Stomach (tissue), 9 donors: ENCODE measurements around the gene GH2. TPM values are rescaled to one million over a fixed set of nuclear protein-coding genes. Genes with fewer than 3 reads are reported as not detected.
"Not testable (repeated sequence)": the region's sequence is repeated elsewhere in the genome, so short reads cannot be mapped to it uniquely, and the experiment has no call there.

Source experiments
- DNase-seq, 2 donors: peaks; one replicate each; pipeline versions ENCODE4 v3.0.0 to v3.0.0-alpha.2; 2013 to 2019
- H3K27ac ChIP-seq, 5 donors: fragments of 200-600 bp in 4 of 5; sonication (generic) in 4 of 5; one replicate each; pipeline ENCODE4 v1.5.1; 2013 to 2019; ENCODE audit warnings: mild to moderate bottlenecking in 1 of 5, moderate library complexity in 1 of 5
- H3K27me3 ChIP-seq, 3 donors: fragments of 200-600 bp; sonication (generic); one replicate each; pipeline ENCODE4 v1.5.1; 2017 to 2019; ENCODE audit warnings: mixed run types in 1 of 3
- H3K36me3 ChIP-seq, 4 donors: fragments of 200-600 bp; sonication (generic); 1 replicate in 3 of 4; 2 replicates in 1 of 4; pipeline ENCODE4 v1.5.1; 2016 to 2019
- H3K4me1 ChIP-seq, 4 donors: fragments of 200-600 bp; sonication (generic); one replicate each; pipeline ENCODE4 v1.5.1; 2016 to 2019
- H3K4me3 ChIP-seq, 4 donors: fragments of 200-600 bp; sonication (generic) in 3 of 4; one replicate each; pipeline ENCODE4 v1.5.1; 2016 to 2019; ENCODE audit warnings: mild to moderate bottlenecking in 1 of 4
- H3K9me3 ChIP-seq, 4 donors: fragments of 200-600 bp; sonication (generic); one replicate each; pipeline ENCODE4 v1.5.1; 2016 to 2019
- CTCF ChIP-seq, 7 experiments: fragments of 450-650 bp in 4 of 7; fragments of 200-600 bp in 3 of 7; sonication (generic) in 3 of 7; IDR thresholded peaks; one replicate each; pipeline ENCODE4 v1.5.1; 2016 to 2019; ENCODE audit warnings: antibody characterized with exemption in 7 of 7, control low read depth in 2 of 7, mild to moderate bottlenecking in 1 of 7
- EP300 ChIP-seq: sonication (generic); formaldehyde crosslinking; IDR thresholded peaks from one replicate; pipeline ENCODE4 v1.6.1; 2017; ENCODE audit warnings: antibody characterized with exemption
- POLR2A ChIP-seq, 4 donors: fragments of 450-650 bp; IDR thresholded peaks; one replicate each; pipeline ENCODE4 v1.6.1; 2016; ENCODE audit warnings: antibody characterized with exemption in 4 of 4, control low read depth in 2 of 4, mild to moderate bottlenecking in 1 of 4, moderate library complexity in 1 of 4
- POLR2AphosphoS5 ChIP-seq, 3 donors: sonication (generic); formaldehyde crosslinking; IDR thresholded peaks; one replicate each; pipeline ENCODE4 v1.6.1; 2016; ENCODE audit warnings: antibody characterized with exemption in 3 of 3
- WGBS, 5 donors: extraction: QIAGEN DNeasy Blood & Tissue Kit in 3 of 5; methylation state at CpG; one replicate each; pipeline versions ENCODE4 v1.1.5 to v1.1.7; 2013 to 2018; 5-methylcytosine and 5-hydroxymethylcytosine counted together
- intact Hi-C: fragments of 100-400 bp; cut with DNase I; formaldehyde crosslinking; loops from one replicate; pipeline ENCODE4 v1.15.1; 2023; ENCODE audit warnings: low total_unique reads
- polyA plus RNA-seq, 3 donors: library from polyadenylated mRNA; stranded (reverse); fragments of 200-250 nt; gene quantifications; one replicate each; pipeline ENCODE4 v1.2.3, GENCODE V29; 2013
- total RNA-seq, 5 donors: library from RNA; depleted of rRNA; stranded (reverse); fragments of >200 nt; gene quantifications; one replicate each; pipeline versions ENCODE4 v1.1.0 to v1.2.3, GENCODE V29; 2014 to 2016
- donor health status: healthy with polysubstance abuse.
- donor health status: Bipolar disorder and iron deficiency.
- donor health status: healthy.

Gene GH2
- total and polyA plus RNA-seq, 8 donors, result not detected

- TF ChIP-seq EP300 (no peak), POLR2AphosphoS5 (IDR thresholded peaks at IDR 0.05) (no peak), POLR2A (IDR thresholded peaks at IDR 0.05) (no peak), CTCF (IDR thresholded peaks at IDR 0.05) (no peak)
- no peak for DNase-seq
- Histone ChIP-seq H3K27ac (no peak overlapping the region), H3K4me1 (peaks cover 0 to 4% (median 0%) of the 10 kb centered on the region in 4 donors), H3K27me3 (peaks cover 0 to 19% (median 3%) of the 10 kb centered on the region in 3 donors), H3K9me3 (no peaks in the 10 kb centered on the region), H3K36me3 (no peaks in the 10 kb centered on the region), H3K4me3 (no peak overlapping the region)
- 40 to 61% (median 51%) methylated on average over 7 to 10 of the region's 10 CpGs for WGBS, 5 donors
- intact Hi-C loops, result loop anchor here (10.0 kb wide), 1 partner anchor 216 kb away; the partner anchor contains the start of gene ERN1
These were observed 36.6 kb upstream of the GH2 start for GRCh38 chr17:63918305-63918704.

- Histone ChIP-seq H3K4me3 (no peak overlapping the region), H3K27ac (no peak overlapping the region), H3K9me3 (no peaks in the 10 kb centered on the region), H3K36me3 (no peaks in the 10 kb centered on the region), H3K27me3 (peaks cover 0 to 19% (median 3%) of the 10 kb centered on the region in 3 donors), H3K4me1 (peaks cover 0 to 4% (median 0%) of the 10 kb centered on the region in 4 donors)
- intact Hi-C loops, result loop anchor here (10.0 kb wide), 1 partner anchor 217 kb away; the partner anchor contains the start of gene ERN1
- 69 to 88% (median 72%) methylated on average over 9 to 13 of the region's 13 CpGs for WGBS, 5 donors
- TF ChIP-seq EP300 (no peak), CTCF (IDR thresholded peaks at IDR 0.05) (no peak)
- no peak for DNase-seq
These were observed 35.9 kb upstream of the GH2 start for GRCh38 chr17:63917646-63918045.

GRCh38 chr17:63917206-63917605 lies 35.5 kb upstream of the GH2 start:
- H3K9me3 ChIP-seq, H3K4me3 ChIP-seq, H3K36me3 ChIP-seq, H3K27ac ChIP-seq, DNase-seq, H3K4me1 ChIP-seq: not testable (repeated sequence)
- 86 to 92% (median 90%) methylated on average over 8 to 11 of the region's 11 CpGs for WGBS, 5 donors
- peaks cover 0 to 19% (median 3%) of the 10 kb centered on the region in 3 donors for H3K27me3 ChIP-seq
- intact Hi-C loops, result loop anchor here (10.0 kb wide), 1 partner anchor 218 kb away; the partner anchor contains the start of gene ERN1

- intact Hi-C loops, result loop anchor here (10.0 kb wide), 1 partner anchor 218 kb away; the partner anchor contains the start of gene ERN1
- no peak for DNase-seq
- WGBS, 5 donors, result 73 to 85% (median 82%) methylated on average over 11 to 12 of the region's 12 CpGs
These were observed 34.9 kb upstream of the GH2 start for GRCh38 chr17:63916566-63917185.

GRCh38 chr17:63915753-63916152 lies 34.0 kb upstream of the GH2 start:
- H3K4me1 ChIP-seq, H3K9me3 ChIP-seq, H3K36me3 ChIP-seq, DNase-seq, H3K27ac ChIP-seq, H3K4me3 ChIP-seq: not testable (repeated sequence)
- peaks cover 0 to 30% (median 3%) of the 10 kb centered on the region in 3 donors for H3K27me3 ChIP-seq
- 64 to 79% (median 73%) methylated on average over 10 of the region's 10 CpGs for WGBS, 5 donors
- intact Hi-C loops, result loop anchor here (10.0 kb wide), 1 partner anchor 219 kb away; the partner anchor contains the start of gene ERN1

More at GRCh38 chr17:63916566-63917185, 34.9 kb upstream of the GH2 start:
- Histone ChIP-seq H3K36me3 (no peaks in the 10 kb centered on the region), H3K27ac (no peak overlapping the region), H3K9me3 (no peaks in the 10 kb centered on the region), H3K4me1 (peaks cover 0 to 4% (median 0%) of the 10 kb centered on the region in 4 donors), H3K27me3 (peaks cover 0 to 20% (median 3%) of the 10 kb centered on the region in 3 donors), H3K4me3 (no peak overlapping the region)
- TF ChIP-seq POLR2AphosphoS5 (IDR thresholded peaks at IDR 0.05) (no peak), EP300 (no peak), CTCF (IDR thresholded peaks at IDR 0.05) (no peak), POLR2A (IDR thresholded peaks at IDR 0.05) (no peak)
